Measurements from ENCODE around the gene SLC18A2.

SLC18A2 gene

DNA sequence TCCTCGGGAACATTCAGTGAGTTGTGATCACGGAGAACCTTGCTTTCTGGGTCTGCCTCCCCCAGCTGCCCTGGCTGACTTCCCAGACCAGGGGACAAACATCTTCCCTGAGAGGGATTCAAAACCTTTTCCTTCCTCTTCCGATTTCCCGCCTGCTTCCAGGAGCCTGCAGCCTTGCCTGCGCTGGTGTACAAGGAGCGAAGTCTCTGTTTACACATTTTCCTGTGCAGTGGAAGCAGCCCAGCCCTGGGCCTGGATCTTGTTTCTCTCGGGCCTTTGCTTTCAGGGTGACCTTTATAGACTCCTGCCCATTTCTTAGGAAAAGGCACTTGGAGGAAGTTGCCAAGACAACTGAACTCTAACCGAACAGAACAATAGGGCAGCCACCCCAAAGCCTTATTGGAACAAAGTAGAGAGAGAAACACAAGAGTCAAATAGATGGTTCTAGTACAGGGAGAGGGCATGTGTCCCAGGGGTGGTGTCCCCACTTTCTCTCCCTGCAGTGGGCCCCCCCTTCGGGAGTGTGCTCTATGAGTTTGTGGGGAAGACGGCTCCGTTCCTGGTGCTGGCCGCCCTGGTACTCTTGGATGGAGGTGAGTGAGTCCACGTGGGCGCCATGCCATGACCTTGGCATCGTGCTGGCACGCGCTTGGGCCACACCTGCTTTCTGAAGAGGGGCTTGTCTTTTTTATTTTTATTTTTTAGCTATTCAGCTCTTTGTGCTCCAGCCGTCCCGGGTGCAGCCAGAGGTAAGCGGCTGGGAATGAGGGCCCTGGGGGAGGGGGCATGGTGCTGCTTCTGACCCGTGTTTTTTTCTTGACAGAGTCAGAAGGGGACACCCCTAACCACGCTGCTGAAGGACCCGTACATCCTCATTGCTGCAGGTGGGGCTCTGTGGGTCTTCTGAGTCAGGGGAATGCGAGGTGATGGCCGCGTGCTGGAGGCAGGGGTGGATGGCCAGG, 14.1 kb downstream of the SLC18A2 start:
- Histone ChIP-seq H3K4me3 (ENCODE audit: low read depth in 1 of 2, low read length in 2 of 2) (no peak overlapping the region), H3K9me3 (ENCODE audit: control insufficient read depth in 1 of 2, low read length in 2 of 2) (no peaks in the 10 kb centered on the region), H3K27ac (ENCODE audit: low read length) (no peak overlapping the region), H3K4me1 (ENCODE audit: control insufficient read depth in 1 of 2, insufficient read depth in 2 of 2, low read length in 2 of 2) (no peaks in the 10 kb centered on the region), H3K36me3 (ENCODE audit: control insufficient read depth in 1 of 2, insufficient read depth in 2 of 2, low read length in 2 of 2) (no peaks in the 10 kb centered on the region), H3K27me3 (ENCODE audit: low read depth, low read length) (peaks cover 3% of the 10 kb centered on the region)

GRCh38 chr10:117255835-117256460, 15.0 kb downstream of the SLC18A2 start:
- Histone ChIP-seq H3K36me3 (ENCODE audit: control insufficient read depth in 1 of 2, insufficient read depth in 2 of 2, low read length in 2 of 2) (no peaks in the 10 kb centered on the region), H3K9me3 (ENCODE audit: control insufficient read depth in 1 of 2, low read length in 2 of 2) (no peaks in the 10 kb centered on the region), H3K27me3 (ENCODE audit: low read depth, low read length) (peaks cover 3% of the 10 kb centered on the region), H3K27ac (ENCODE audit: low read length) (no peak overlapping the region), H3K4me3 (ENCODE audit: low read depth in 1 of 2, low read length in 2 of 2) (no peak overlapping the region), H3K4me1 (ENCODE audit: control insufficient read depth in 1 of 2, insufficient read depth in 2 of 2, low read length in 2 of 2) (no peaks in the 10 kb centered on the region)

GRCh38 chr10:117256910-117257309, 16.0 kb downstream of the SLC18A2 start:
- Histone ChIP-seq H3K27me3 (ENCODE audit: low read depth, low read length) (peaks cover 3% of the 10 kb centered on the region), H3K4me3 (ENCODE audit: low read depth in 1 of 2, low read length in 2 of 2) (no peak overlapping the region), H3K9me3 (ENCODE audit: control insufficient read depth in 1 of 2, low read length in 2 of 2) (no peaks in the 10 kb centered on the region), H3K36me3 (ENCODE audit: control insufficient read depth in 1 of 2, insufficient read depth in 2 of 2, low read length in 2 of 2) (no peaks in the 10 kb centered on the region), H3K4me1 (ENCODE audit: control insufficient read depth in 1 of 2, insufficient read depth in 2 of 2, low read length in 2 of 2) (no peaks in the 10 kb centered on the region), H3K27ac (ENCODE audit: low read length) (no peak overlapping the region)

- Histone ChIP-seq H3K27me3 (ENCODE audit: low read depth, low read length) (peaks cover 8% of the 10 kb centered on the region), H3K36me3 (ENCODE audit: control insufficient read depth in 1 of 2, insufficient read depth in 2 of 2, low read length in 2 of 2) (no peaks in the 10 kb centered on the region), H3K9me3 (ENCODE audit: control insufficient read depth in 1 of 2, low read length in 2 of 2) (no peaks in the 10 kb centered on the region), H3K27ac (ENCODE audit: low read length) (no peak overlapping the region), H3K4me3 (ENCODE audit: low read depth in 1 of 2, low read length in 2 of 2) (no peak overlapping the region), H3K4me1 (ENCODE audit: control insufficient read depth in 1 of 2, insufficient read depth in 2 of 2, low read length in 2 of 2) (no peaks in the 10 kb centered on the region)
Measured at GRCh38 chr10:117257721-117258120, 16.8 kb downstream of the SLC18A2 start.

DNA sequence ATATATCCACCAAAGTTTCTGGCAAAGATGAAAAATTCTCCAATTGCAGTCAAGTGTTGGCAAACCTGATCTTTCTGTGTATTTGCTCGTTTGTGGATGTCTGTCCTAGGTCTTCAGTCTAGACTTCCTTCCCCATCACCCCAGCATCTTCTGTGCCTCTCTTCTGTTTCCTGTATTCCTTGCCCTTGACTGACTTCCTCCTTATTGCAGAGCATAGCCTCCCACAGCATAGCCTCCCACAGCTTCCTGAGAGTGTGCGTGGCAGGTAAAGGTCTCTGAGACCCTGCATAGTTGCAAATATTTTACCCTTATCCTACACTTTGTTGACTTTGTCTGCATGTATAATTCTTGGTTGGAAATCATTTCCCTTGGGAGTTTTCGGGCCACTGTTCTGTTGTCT, 18.4 kb downstream of the SLC18A2 start:
- no peak overlapping the region for H3K27ac ChIP-seq (ENCODE audit: low read length)
- H3K36me3 ChIP-seq (ENCODE audit: control insufficient read depth in 1 of 2, insufficient read depth in 2 of 2, low read length in 2 of 2): no peaks in the 10 kb centered on the region
- no peak overlapping the region for H3K4me3 ChIP-seq (ENCODE audit: low read depth in 1 of 2, low read length in 2 of 2)
- H3K9me3 ChIP-seq (ENCODE audit: control insufficient read depth in 1 of 2, low read length in 2 of 2): no peaks in the 10 kb centered on the region
- no peaks in the 10 kb centered on the region for H3K4me1 ChIP-seq (ENCODE audit: control insufficient read depth in 1 of 2, insufficient read depth in 2 of 2, low read length in 2 of 2)
- peaks cover 8% of the 10 kb centered on the region for H3K27me3 ChIP-seq (ENCODE audit: low read depth, low read length)

- H3K9me3 ChIP-seq (ENCODE audit: control insufficient read depth in 1 of 2, low read length in 2 of 2): no peaks in the 10 kb centered on the region
- no peaks in the 10 kb centered on the region for H3K4me1 ChIP-seq (ENCODE audit: control insufficient read depth in 1 of 2, insufficient read depth in 2 of 2, low read length in 2 of 2)
- H3K27ac ChIP-seq (ENCODE audit: low read length): no peak overlapping the region
- no peak overlapping the region for H3K4me3 ChIP-seq (ENCODE audit: low read depth in 1 of 2, low read length in 2 of 2)
- no peaks in the 10 kb centered on the region for H3K36me3 ChIP-seq (ENCODE audit: control insufficient read depth in 1 of 2, insufficient read depth in 2 of 2, low read length in 2 of 2)
- peaks cover 8% of the 10 kb centered on the region for H3K27me3 ChIP-seq (ENCODE audit: low read depth, low read length)
Measured at GRCh38 chr10:117260084-117260483, 19.2 kb downstream of the SLC18A2 start.

DNA sequence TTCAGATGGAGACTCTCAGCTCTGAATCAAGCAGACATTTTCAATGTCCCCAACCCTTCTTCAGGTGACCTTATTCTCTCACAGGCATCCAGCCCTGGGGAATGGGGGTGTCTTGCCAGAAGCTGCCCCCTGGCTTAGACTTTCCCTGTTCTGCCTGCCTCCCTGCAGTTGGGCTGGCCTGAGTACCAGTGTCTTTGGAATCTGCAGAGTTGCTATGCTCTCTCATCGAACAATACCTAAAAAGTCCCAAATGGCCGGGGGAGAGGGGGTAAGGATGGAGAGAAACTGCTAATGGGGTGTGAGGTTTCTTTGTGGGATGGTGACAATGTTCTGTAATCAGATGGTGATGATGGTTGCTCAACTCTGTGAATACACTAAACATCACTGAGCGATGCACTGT, 20.6 kb downstream of the SLC18A2 start:
- Histone ChIP-seq H3K36me3 (ENCODE audit: control insufficient read depth in 1 of 2, insufficient read depth in 2 of 2, low read length in 2 of 2) (no peaks in the 10 kb centered on the region), H3K4me3 (ENCODE audit: low read depth in 1 of 2, low read length in 2 of 2) (no peak overlapping the region)

GRCh38 chr10:117262291-117262902, 21.5 kb downstream of the SLC18A2 start:
- H3K9me3 ChIP-seq (ENCODE audit: control insufficient read depth in 1 of 2, low read length in 2 of 2): no peaks in the 10 kb centered on the region
- H3K27ac ChIP-seq (ENCODE audit: low read length): no peak overlapping the region
- H3K36me3 ChIP-seq (ENCODE audit: control insufficient read depth in 1 of 2, insufficient read depth in 2 of 2, low read length in 2 of 2): no peaks in the 10 kb centered on the region
- H3K4me3 ChIP-seq (ENCODE audit: low read depth in 1 of 2, low read length in 2 of 2): no peak overlapping the region
- no peaks in the 10 kb centered on the region for H3K4me1 ChIP-seq (ENCODE audit: control insufficient read depth in 1 of 2, insufficient read depth in 2 of 2, low read length in 2 of 2)
- H3K27me3 ChIP-seq (ENCODE audit: low read depth, low read length): peaks cover 8% of the 10 kb centered on the region

More for the DNA sequence above, 20.6 kb downstream of the SLC18A2 start:
- Histone ChIP-seq H3K27ac (ENCODE audit: low read length) (no peak overlapping the region), H3K27me3 (ENCODE audit: low read depth, low read length) (peaks cover 8% of the 10 kb centered on the region), H3K9me3 (ENCODE audit: control insufficient read depth in 1 of 2, low read length in 2 of 2) (no peaks in the 10 kb centered on the region), H3K4me1 (ENCODE audit: control insufficient read depth in 1 of 2, insufficient read depth in 2 of 2, low read length in 2 of 2) (no peaks in the 10 kb centered on the region)

DNA sequence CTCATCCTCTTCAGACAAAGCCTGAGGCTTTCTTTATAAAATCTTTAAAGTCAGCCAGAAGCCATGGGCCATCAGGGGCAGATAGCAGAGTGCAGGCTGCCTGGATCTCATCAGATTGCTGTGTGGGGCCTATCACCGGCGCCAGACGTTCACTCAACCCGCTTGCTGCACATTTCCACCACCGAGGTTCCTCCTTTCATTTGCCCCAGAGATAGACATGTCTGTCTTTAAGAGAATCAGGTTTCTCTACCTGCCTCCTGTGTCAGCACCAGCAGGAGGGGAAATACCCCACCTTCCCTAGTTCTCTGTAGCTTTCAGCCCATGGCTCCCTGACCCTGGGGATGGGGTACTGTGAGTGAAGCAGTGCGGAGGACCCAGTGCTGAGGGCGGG, 22.0 kb downstream of the SLC18A2 start:
- Histone ChIP-seq H3K27ac (ENCODE audit: low read length) (no peak overlapping the region), H3K4me1 (ENCODE audit: control insufficient read depth in 1 of 2, insufficient read depth in 2 of 2, low read length in 2 of 2) (no peaks in the 10 kb centered on the region), H3K36me3 (ENCODE audit: control insufficient read depth in 1 of 2, insufficient read depth in 2 of 2, low read length in 2 of 2) (no peaks in the 10 kb centered on the region), H3K9me3 (ENCODE audit: control insufficient read depth in 1 of 2, low read length in 2 of 2) (no peaks in the 10 kb centered on the region), H3K4me3 (ENCODE audit: low read depth in 1 of 2, low read length in 2 of 2) (no peak overlapping the region), H3K27me3 (ENCODE audit: low read depth, low read length) (peaks cover 8% of the 10 kb centered on the region)

GRCh38 chr10:117264782-117265181, 23.9 kb downstream of the SLC18A2 start:
- H3K4me3 ChIP-seq (ENCODE audit: low read depth in 1 of 2, low read length in 2 of 2): no peak overlapping the region
- no peaks in the 10 kb centered on the region for H3K4me1 ChIP-seq (ENCODE audit: control insufficient read depth in 1 of 2, insufficient read depth in 2 of 2, low read length in 2 of 2)

DNA sequence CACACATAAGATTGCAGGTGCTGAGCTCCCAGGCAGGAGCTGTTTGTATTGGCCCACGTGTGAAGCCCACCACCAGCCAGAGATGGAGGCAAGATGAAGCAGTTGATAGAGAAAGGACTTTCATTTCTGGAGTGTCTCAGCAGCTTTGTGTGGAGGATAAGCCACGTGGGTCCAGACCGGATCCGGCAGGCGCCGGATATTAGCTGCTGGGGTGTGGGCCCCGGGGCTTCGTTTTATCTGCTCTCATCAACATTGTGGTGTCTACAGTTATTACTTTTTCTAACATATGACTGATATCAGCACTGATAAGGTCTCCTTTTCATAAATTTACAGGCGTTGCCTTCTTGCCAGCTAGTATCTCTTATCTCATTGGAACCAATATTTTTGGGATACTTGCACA, 25.5 kb downstream of the SLC18A2 start:
- no peaks in the 10 kb centered on the region for H3K4me1 ChIP-seq (ENCODE audit: control insufficient read depth in 1 of 2, insufficient read depth in 2 of 2, low read length in 2 of 2)
- no peak overlapping the region for H3K27ac ChIP-seq (ENCODE audit: low read length)
- H3K9me3 ChIP-seq (ENCODE audit: control insufficient read depth in 1 of 2, low read length in 2 of 2): no peaks in the 10 kb centered on the region
- peaks cover 6% of the 10 kb centered on the region for H3K27me3 ChIP-seq (ENCODE audit: low read depth, low read length)
- no peaks in the 10 kb centered on the region for H3K36me3 ChIP-seq (ENCODE audit: control insufficient read depth in 1 of 2, insufficient read depth in 2 of 2, low read length in 2 of 2)
- no peak overlapping the region for H3K4me3 ChIP-seq (ENCODE audit: low read depth in 1 of 2, low read length in 2 of 2)

More at GRCh38 chr10:117264782-117265181, 23.9 kb downstream of the SLC18A2 start:
- Histone ChIP-seq H3K27ac (ENCODE audit: low read length) (no peak overlapping the region), H3K27me3 (ENCODE audit: low read depth, low read length) (peaks cover 6% of the 10 kb centered on the region), H3K36me3 (ENCODE audit: control insufficient read depth in 1 of 2, insufficient read depth in 2 of 2, low read length in 2 of 2) (no peaks in the 10 kb centered on the region), H3K9me3 (ENCODE audit: control insufficient read depth in 1 of 2, low read length in 2 of 2) (no peaks in the 10 kb centered on the region)
